Cardiac muscle cell (in vitro differentiated cells and primary cell): ENCODE data around the gene EEPD1. TPM values are rescaled to one million over a fixed set of nuclear protein-coding genes. Genes with fewer than 3 reads are reported as not detected.

Experiments used
- DNase-seq, 2 donors: peaks; one replicate each; pipeline versions ENCODE4 v3.0.0 to v3.0.0-alpha.2; 2010 to 2017; ENCODE audit warnings: low read depth in 1 of 2, low spot score in 1 of 2
- H3K27ac ChIP-seq: fragments of 200-600 bp; sonication (generic); 2 replicates; pipeline ENCODE4 v1.5.1; 2016
- H3K27me3 ChIP-seq: fragments of 200-600 bp; sonication (generic); 2 replicates; pipeline ENCODE4 v1.6.0; 2016; ENCODE audit warnings: control low read depth
- H3K36me3 ChIP-seq: fragments of 200-600 bp; sonication (generic); 2 replicates; pipeline ENCODE4 v1.5.1; 2016; ENCODE audit warnings: control low read depth
- H3K4me1 ChIP-seq: fragments of 200-600 bp; sonication (generic); 2 replicates; pipeline ENCODE4 v1.8.1; 2017; ENCODE audit warnings: low read depth, mild to moderate bottlenecking, mixed run types
- H3K4me3 ChIP-seq: fragments of 200-600 bp; sonication (generic); 2 replicates; pipeline ENCODE4 v1.5.1; 2016; ENCODE audit warnings: mild to moderate bottlenecking
- H3K9me3 ChIP-seq: fragments of 200-600 bp; sonication (generic); 2 replicates; pipeline ENCODE4 v1.5.1; 2017; ENCODE audit warnings: low read depth, mild to moderate bottlenecking, control low read depth
- CTCF ChIP-seq: IDR thresholded peaks from 2 replicates; pipeline ENCODE4 v1.5.1; 2012; ENCODE audit warnings: low read depth, mild to moderate bottlenecking, low read length
- polyA plus RNA-seq: library from polyadenylated mRNA; unstranded; fragments of >200 nt; fragmentation: Nextera tagmentation; extraction: Ambion mirVana; gene quantifications from 2 replicates; pipeline ENCODE4 v1.2.1, GENCODE V29; 2016
- total RNA-seq: library from RNA; depleted of rRNA; stranded (reverse); fragments of >200 nt; gene quantifications from 2 replicates; pipeline ENCODE4 v1.2.3, GENCODE V29; 2016

EEPD1 gene
- total and polyA plus RNA-seq, 2 experiments from 2014 or later: 4.8 to 11.9 TPM

- TF ChIP-seq CTCF: no peak
- Histone ChIP-seq H3K9me3 (no peaks in the 10 kb centered on the region), H3K4me3 (no peak overlapping the region), H3K27ac (no peak overlapping the region), H3K27me3 (no peaks in the 10 kb centered on the region), H3K36me3 (no peaks in the 10 kb centered on the region), H3K4me1 (peaks cover 7% of the 10 kb centered on the region)
- no peak for DNase-seq
Observed at GRCh38 chr7:36336390-36336789, 183.3 kb downstream of the EEPD1 start.

- Histone ChIP-seq H3K27ac (no peak overlapping the region), H3K27me3 (no peaks in the 10 kb centered on the region), H3K9me3 (no peaks in the 10 kb centered on the region), H3K4me3 (no peak overlapping the region), H3K4me1 (peaks cover 7% of the 10 kb centered on the region), H3K36me3 (no peaks in the 10 kb centered on the region)
- no peak for DNase-seq
- TF ChIP-seq CTCF: no peak
Observed at GRCh38 chr7:36338256-36338655, 185.2 kb downstream of the EEPD1 start.

- no peak overlapping the region for H3K4me3 ChIP-seq
- no peaks in the 10 kb centered on the region for H3K36me3 ChIP-seq
- DNase-seq: no peak
- H3K27me3 ChIP-seq: no peaks in the 10 kb centered on the region
- TF ChIP-seq CTCF: no peak
- H3K27ac ChIP-seq: no peak overlapping the region
- H3K9me3 ChIP-seq: no peaks in the 10 kb centered on the region
- no peaks in the 10 kb centered on the region for H3K4me1 ChIP-seq
Observed at GRCh38 chr7:36343548-36343947, 190.5 kb downstream of the EEPD1 start.

- H3K4me3 ChIP-seq: no peak overlapping the region
- DNase-seq: no peak
- no peak for TF ChIP-seq CTCF
- H3K4me1 ChIP-seq: no peaks in the 10 kb centered on the region
- H3K27me3 ChIP-seq: no peaks in the 10 kb centered on the region
- no peaks in the 10 kb centered on the region for H3K9me3 ChIP-seq
- no peak overlapping the region for H3K27ac ChIP-seq
- no peaks in the 10 kb centered on the region for H3K36me3 ChIP-seq
Observed at GRCh38 chr7:36344622-36345021, 191.6 kb downstream of the EEPD1 start.

GRCh38 chr7:36346260-36346831 is 193.3 kb downstream of the EEPD1 start:
- TF ChIP-seq CTCF: no peak
- no peaks in the 10 kb centered on the region for H3K36me3 ChIP-seq
- H3K4me3 ChIP-seq: no peak overlapping the region
- H3K27me3 ChIP-seq: no peaks in the 10 kb centered on the region
- no peaks in the 10 kb centered on the region for H3K9me3 ChIP-seq
- H3K27ac ChIP-seq: no peak overlapping the region
- peak in 1 of 2 donors; percentile 17 for DNase-seq
- no peaks in the 10 kb centered on the region for H3K4me1 ChIP-seq

GRCh38 chr7:36348256-36348655 is 195.2 kb downstream of the EEPD1 start:
- H3K4me1 ChIP-seq: no peaks in the 10 kb centered on the region
- no peak overlapping the region for H3K27ac ChIP-seq
- no peak for TF ChIP-seq CTCF
- DNase-seq: peak in 1 of 2 donors; percentile 47
- H3K27me3 ChIP-seq: no peaks in the 10 kb centered on the region
- no peaks in the 10 kb centered on the region for H3K9me3 ChIP-seq
- H3K4me3 ChIP-seq: no peak overlapping the region
- no peaks in the 10 kb centered on the region for H3K36me3 ChIP-seq
